Measurements from ENCODE around the gene RGSL1. TPM values are rescaled to one million over a fixed set of nuclear protein-coding genes. Genes with fewer than 3 reads are reported as not detected.

RGSL1 gene
- total and polyA plus RNA-seq, 2 of the 8 experiments (the other 6 are each of a cell fraction or from before 2014, with no cell fraction given): not detected

- H3K4ac ChIP-seq (replicated peaks; ENCODE audit: insufficient read length, low read depth, low read length): no peak overlapping the region
- no peaks in the 10 kb centered on the region for H3K9me3 ChIP-seq (ENCODE audit: insufficient read depth in 2 of 2, low read depth in 1 of 2, low read length in 1 of 2)
- WGBS, 2 experiments (ENCODE audit: extremely low coverage in 1 of 2, insufficient coverage in 1 of 2, insufficient read length in 1 of 2, insufficient replicate concordance in 2 of 2, low coverage in 1 of 2, low lambda C conversion rate in 2 of 2, missing lambda C conversion rate in 1 of 2): 89% methylated on average over 7 of the region's 7 CpGs; no CpG with 5 or more reads in 1 of the 2 experiments
- H3K23me2 ChIP-seq (ENCODE audit: low read depth, low read length): no peaks in the 10 kb centered on the region
- no peak overlapping the region for H3K14ac ChIP-seq (ENCODE audit: insufficient read length)
- H3K36me3 ChIP-seq (ENCODE audit: control insufficient read depth in 2 of 4, insufficient read depth in 4 of 4, low read length in 3 of 4): no peaks in the 10 kb centered on the region
- H3K27ac ChIP-seq (ENCODE audit: low read depth, low read length): no peak overlapping the region
- no peak overlapping the region for H2AFZ ChIP-seq (ENCODE audit: low read length)
- ChIA-PET POLR2A (ENCODE audit: partially characterized antibody) (no interaction called here), CTCF (ENCODE audit: partially characterized antibody) (interaction anchor here (0.6 to 0.9 kb wide), 2 partner anchors 22 to 353 kb away, joined by 3 read pairs; no protein-coding TSS in a partner anchor)
- H3K23ac ChIP-seq (ENCODE audit: insufficient read length): no peak overlapping the region
- H3K27me3 ChIP-seq (replicated peaks in 1 of 4; ENCODE audit: control insufficient read depth in 3 of 4, extremely low read depth in 1 of 4, insufficient read depth in 3 of 4, low read length in 3 of 4): no peaks in the 10 kb centered on the region
- no peaks in the 10 kb centered on the region for H3K4me1 ChIP-seq (replicated peaks in 1 of 4; ENCODE audit: control insufficient read depth in 3 of 4, insufficient read depth in 4 of 4, low read length in 3 of 4)
- H2BK12ac ChIP-seq (ENCODE audit: low read depth, low read length): no peak overlapping the region
- no peak overlapping the region for H3K56ac ChIP-seq (replicated peaks; ENCODE audit: insufficient read length, low read depth, low read length)
- no peak overlapping the region for H3K9ac ChIP-seq (replicated peaks in 1 of 4; ENCODE audit: extremely low read depth in 1 of 4, low read depth in 3 of 4, low read length in 3 of 4)
- no peak overlapping the region for H4K91ac ChIP-seq (replicated peaks; ENCODE audit: insufficient read length, low read length)
- no peak overlapping the region for H2BK15ac ChIP-seq (ENCODE audit: low read length)
- H4K20me1 ChIP-seq (replicated peaks in 1 of 2; ENCODE audit: control insufficient read depth in 1 of 2, insufficient read depth in 2 of 2, low read length in 2 of 2): no peaks in the 10 kb centered on the region
- H3K18ac ChIP-seq (ENCODE audit: extremely low read depth, low read length): no peak overlapping the region
- no peak overlapping the region for H2BK5ac ChIP-seq (ENCODE audit: low read depth, low read length)
- DNase-seq (ENCODE audit: low read depth in 1 of 2, low spot score in 2 of 2) (no peak), FAIRE-seq (no peak)
- H3K79me2 ChIP-seq (ENCODE audit: control insufficient read depth in 1 of 2, insufficient read depth in 2 of 2, low read length in 2 of 2): no peaks in the 10 kb centered on the region
- H3K4me2 ChIP-seq (ENCODE audit: insufficient read depth in 1 of 2, low read depth in 2 of 2, low read length in 2 of 2): no peak overlapping the region
- H2AK5ac ChIP-seq (ENCODE audit: low read depth, low read length): no peak overlapping the region
- no peak overlapping the region for H3K4me3 ChIP-seq (ENCODE audit: extremely low read depth in 1 of 4, insufficient read depth in 2 of 4, low read depth in 3 of 4, low read length in 4 of 4)
- H3K79me1 ChIP-seq (ENCODE audit: low read depth, low read length): no peaks in the 10 kb centered on the region
- no peak overlapping the region for H2BK20ac ChIP-seq (ENCODE audit: low read length)
- no peak overlapping the region for H4K5ac ChIP-seq (ENCODE audit: insufficient read length, low read depth, low read length)
- H4K8ac ChIP-seq (ENCODE audit: extremely low read depth, insufficient read depth, low read length): no peak overlapping the region
- H2BK120ac ChIP-seq (replicated peaks; ENCODE audit: low read depth, low read length): no peak overlapping the region
- TF ChIP-seq SP4 (IDR thresholded peaks at IDR 0.05; ENCODE audit: low read length) (no peak), SUZ12 (IDR thresholded peaks at IDR 0.05; ENCODE audit: low read length) (no peak), SAP30 (IDR thresholded peaks at IDR 0.05; ENCODE audit: insufficient read depth, insufficient replicate concordance, low read length) (no peak), PHF8 (conservative IDR thresholded peaks at IDR 0.05; ENCODE audit: low read depth, low read length) (no peak), POLR2AphosphoS5 (IDR thresholded peaks at IDR 0.05; ENCODE audit: low read depth, low read length) (no peak), USF2 (IDR thresholded peaks at IDR 0.05; ENCODE audit: low read length) (no peak), EGR1 (IDR thresholded peaks at IDR 0.05; ENCODE audit: borderline replicate concordance, low read depth, low read length) (no peak), SRF (IDR thresholded peaks at IDR 0.05; ENCODE audit: low read depth, low read length) (no peak), SP1 (IDR thresholded peaks at IDR 0.05; ENCODE audit: low read depth, low read length) (no peak), GTF2F1 (IDR thresholded peaks at IDR 0.05; ENCODE audit: borderline replicate concordance, low read depth, low read length) (no peak), NANOG (IDR thresholded peaks at IDR 0.05; ENCODE audit: insufficient read depth, low read depth, low read length, poor library complexity, severe bottlenecking) (no peak)
Measured at GRCh38 chr1:182426442-182427430, 23.2 kb upstream of the RGSL1 start.

All from H1 (cell line).